Measurements from ENCODE around the gene CREB3L4. TPM values are rescaled to one million over a fixed set of nuclear protein-coding genes. Genes with fewer than 3 reads are reported as not detected.

Gene CREB3L4
- total and polyA plus RNA-seq, 2 experiments from 2014 or later = 8.6 to 15.1 TPM

DNA sequence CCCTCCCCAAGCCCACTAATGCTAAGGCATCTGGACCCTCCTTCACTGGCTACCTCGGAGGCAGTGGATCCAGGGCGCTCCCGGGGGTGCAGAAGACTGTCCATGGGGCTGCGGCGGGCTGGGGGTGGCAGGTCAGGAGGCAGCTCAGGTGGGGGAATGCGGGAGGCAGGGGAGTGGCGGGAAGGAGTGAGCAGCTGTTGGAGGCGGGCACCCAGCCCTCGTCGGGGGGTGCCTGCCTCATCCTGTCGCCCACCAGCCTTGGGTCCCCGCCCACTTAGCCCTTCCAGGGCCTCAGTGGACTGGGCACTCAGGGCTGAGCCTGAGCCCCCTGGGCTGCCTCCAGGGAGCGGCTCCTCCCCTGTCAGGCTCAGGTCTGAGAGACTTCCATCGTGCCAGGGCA is 34.3 kb upstream of the CREB3L4 start:
- H2AFZ ChIP-seq = no peak overlapping the region
- 99% methylated on average over 9 of the region's 14 CpGs for WGBS (ENCODE audit: low lambda C conversion rate, missing lambda C conversion rate)
- TF ChIP-seq, protein P1, sequence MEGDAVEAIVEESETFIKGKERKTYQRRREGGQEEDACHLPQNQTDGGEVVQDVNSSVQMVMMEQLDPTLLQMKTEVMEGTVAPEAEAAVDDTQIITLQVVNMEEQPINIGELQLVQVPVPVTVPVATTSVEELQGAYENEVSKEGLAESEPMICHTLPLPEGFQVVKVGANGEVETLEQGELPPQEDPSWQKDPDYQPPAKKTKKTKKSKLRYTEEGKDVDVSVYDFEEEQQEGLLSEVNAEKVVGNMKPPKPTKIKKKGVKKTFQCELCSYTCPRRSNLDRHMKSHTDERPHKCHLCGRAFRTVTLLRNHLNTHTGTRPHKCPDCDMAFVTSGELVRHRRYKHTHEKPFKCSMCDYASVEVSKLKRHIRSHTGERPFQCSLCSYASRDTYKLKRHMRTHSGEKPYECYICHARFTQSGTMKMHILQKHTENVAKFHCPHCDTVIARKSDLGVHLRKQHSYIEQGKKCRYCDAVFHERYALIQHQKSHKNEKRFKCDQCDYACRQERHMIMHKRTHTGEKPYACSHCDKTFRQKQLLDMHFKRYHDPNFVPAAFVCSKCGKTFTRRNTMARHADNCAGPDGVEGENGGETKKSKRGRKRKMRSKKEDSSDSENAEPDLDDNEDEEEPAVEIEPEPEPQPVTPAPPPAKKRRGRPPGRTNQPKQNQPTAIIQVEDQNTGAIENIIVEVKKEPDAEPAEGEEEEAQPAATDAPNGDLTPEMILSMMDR (IDR thresholded peaks at IDR 0.05; ENCODE audit: poor library complexity) = no peak
- TF ChIP-seq EZH2 (IDR thresholded peaks at IDR 0.05; ENCODE audit: borderline replicate concordance) (no peak), EZH2phosphoT487 (IDR thresholded peaks at IDR 0.05; ENCODE audit: low read depth, severe bottlenecking, unreplicated experiment) (no peak)

DNA sequence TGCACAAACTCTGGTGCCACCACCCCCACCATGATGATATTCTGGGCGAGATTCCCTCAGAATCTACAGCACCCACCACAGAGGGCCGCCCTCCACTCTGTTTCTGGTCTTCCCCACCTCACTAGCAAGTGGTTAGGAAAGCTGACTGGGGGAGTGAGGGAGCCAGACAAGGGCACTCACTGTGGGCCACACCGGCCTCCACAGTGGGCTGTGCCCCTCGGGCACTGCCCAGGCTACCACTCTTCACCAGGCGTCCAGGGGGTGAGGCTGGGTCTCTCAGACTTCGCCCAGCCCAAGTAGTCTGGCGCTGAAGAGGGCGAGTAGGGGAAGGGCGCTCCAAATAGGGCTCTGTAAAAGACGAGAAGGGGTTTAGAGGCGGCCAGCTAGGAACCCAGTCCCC is 33.7 kb upstream of the CREB3L4 start:
- no peaks in the 10 kb centered on the region for H3K36me3 ChIP-seq (replicated peaks; ENCODE audit: insufficient read depth, low read depth)
- no peak for TF ChIP-seq EZH2 (IDR thresholded peaks at IDR 0.05; ENCODE audit: borderline replicate concordance)
- no peak for TF ChIP-seq EZH2phosphoT487 (IDR thresholded peaks at IDR 0.05; ENCODE audit: low read depth, severe bottlenecking, unreplicated experiment)
- TF ChIP-seq, protein P1 (IDR thresholded peaks at IDR 0.05; ENCODE audit: poor library complexity) = no peak
- H4K20me1 ChIP-seq (ENCODE audit: insufficient read depth, poor library complexity, severe bottlenecking) = no peaks in the 10 kb centered on the region
- no peak overlapping the region for H2AFZ ChIP-seq
- no peak overlapping the region for H3K27ac ChIP-seq
- no peak overlapping the region for H3K4me3 ChIP-seq
- no peak overlapping the region for H3K4me2 ChIP-seq
- no peaks in the 10 kb centered on the region for H3K79me2 ChIP-seq
- WGBS (ENCODE audit: low lambda C conversion rate, missing lambda C conversion rate) = 96% methylated on average over 11 of the region's 11 CpGs
- DNase-seq (ENCODE audit: low spot score) = no peak
- H3K27me3 ChIP-seq = no peaks in the 10 kb centered on the region
- no peaks in the 10 kb centered on the region for H3K9me2 ChIP-seq (replicated peaks; ENCODE audit: insufficient read depth)
- H3K9me3 ChIP-seq (ENCODE audit: low read depth) = no peaks in the 10 kb centered on the region
- H3K4me1 ChIP-seq (ENCODE audit: insufficient read depth) = no peaks in the 10 kb centered on the region

More for the DNA sequence above, 34.3 kb upstream of the CREB3L4 start:
- H3K4me2 ChIP-seq = no peak overlapping the region
- no peak overlapping the region for H3K4me3 ChIP-seq
- H3K27ac ChIP-seq = no peak overlapping the region
- no peaks in the 10 kb centered on the region for H3K79me2 ChIP-seq
- H4K20me1 ChIP-seq (ENCODE audit: insufficient read depth, poor library complexity, severe bottlenecking) = no peaks in the 10 kb centered on the region
- no peaks in the 10 kb centered on the region for H3K27me3 ChIP-seq
- no peaks in the 10 kb centered on the region for H3K4me1 ChIP-seq (ENCODE audit: insufficient read depth)
- no peak for DNase-seq (ENCODE audit: low spot score)
- no peaks in the 10 kb centered on the region for H3K9me2 ChIP-seq (replicated peaks; ENCODE audit: insufficient read depth)
- H3K9me3 ChIP-seq (ENCODE audit: low read depth) = no peaks in the 10 kb centered on the region
- H3K36me3 ChIP-seq (replicated peaks; ENCODE audit: insufficient read depth, low read depth) = no peaks in the 10 kb centered on the region

DNA sequence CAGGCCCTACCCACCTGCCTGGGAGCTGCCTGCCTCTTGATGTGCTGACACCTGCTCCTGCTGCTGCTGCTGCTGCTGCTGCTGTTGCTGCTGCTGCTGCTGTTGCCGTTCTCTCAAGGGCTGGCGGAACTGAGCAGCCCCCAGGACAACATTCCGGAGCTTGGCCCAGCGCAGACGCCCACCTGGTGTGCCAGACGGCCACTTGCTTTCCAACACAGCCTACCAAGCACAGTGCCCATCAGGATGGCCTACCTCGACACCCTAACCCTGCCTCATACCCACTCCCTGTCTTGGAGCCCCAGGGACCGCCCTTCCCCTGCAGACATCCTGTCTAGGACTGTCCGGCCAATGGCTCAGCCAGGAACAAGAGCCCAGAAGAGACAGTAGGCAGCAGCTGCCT is 33.0 kb upstream of the CREB3L4 start:
- H3K4me1 ChIP-seq (ENCODE audit: insufficient read depth) = no peaks in the 10 kb centered on the region
- H3K9me3 ChIP-seq (ENCODE audit: low read depth) = no peaks in the 10 kb centered on the region
- 96% methylated on average over 9 of the region's 9 CpGs for WGBS (ENCODE audit: low lambda C conversion rate, missing lambda C conversion rate)
- no peaks in the 10 kb centered on the region for H3K36me3 ChIP-seq (replicated peaks; ENCODE audit: insufficient read depth, low read depth)
- no peak overlapping the region for H3K4me2 ChIP-seq
- H4K20me1 ChIP-seq (ENCODE audit: insufficient read depth, poor library complexity, severe bottlenecking) = no peaks in the 10 kb centered on the region
- no peak for DNase-seq (ENCODE audit: low spot score)
- no peaks in the 10 kb centered on the region for H3K9me2 ChIP-seq (replicated peaks; ENCODE audit: insufficient read depth)
- no peak for TF ChIP-seq EZH2 (IDR thresholded peaks at IDR 0.05; ENCODE audit: borderline replicate concordance)
- no peak for TF ChIP-seq EZH2phosphoT487 (IDR thresholded peaks at IDR 0.05; ENCODE audit: low read depth, severe bottlenecking, unreplicated experiment)
- TF ChIP-seq, protein P1 (IDR thresholded peaks at IDR 0.05; ENCODE audit: poor library complexity) = no peak
- H3K27me3 ChIP-seq = no peaks in the 10 kb centered on the region
- no peak overlapping the region for H3K4me3 ChIP-seq
- no peaks in the 10 kb centered on the region for H3K79me2 ChIP-seq
- no peak overlapping the region for H3K27ac ChIP-seq
- no peak overlapping the region for H2AFZ ChIP-seq
